BJ (cell line): Measurements from ENCODE around the gene IL31RA. TPM values are rescaled to one million over a fixed set of nuclear protein-coding genes. Genes with fewer than 3 reads are reported as not detected.

Experiments
- CTCF ChIA-PET: fragments of 350-600 bp; formaldehyde crosslinking; extraction: SDS; loops from one replicate; lab custom pipeline; 2021; ENCODE audit warnings: antibody characterized with exemption, inconsistent platforms; lab: Yijun Ruan, JAX
- POLR2A ChIA-PET: fragments of 300-600 bp; sonication (Branson Sonifier 250); formaldehyde crosslinking; extraction: SDS; loops from one replicate; lab custom pipeline; 2021; ENCODE audit warnings: antibody characterized with exemption; lab: Charles Lee
- DNase-seq: peaks from one replicate; pipeline ENCODE4 v3.0.0-alpha.2; 2011; ENCODE audit warnings: low read depth
- H3K27me3 ChIP-seq: 2 replicates; pipeline ENCODE4 v1.6.0; 2011; ENCODE audit warnings: low read length; ENCODE audit not compliant: control insufficient read depth, insufficient read depth
- H3K36me3 ChIP-seq: 2 replicates; pipeline ENCODE4 v1.5.1; 2011; ENCODE audit warnings: low read length; ENCODE audit not compliant: control insufficient read depth, insufficient read depth
- H3K4me3 ChIP-seq: 2 replicates; pipeline ENCODE4 v1.5.1; 2011; ENCODE audit warnings: low read depth, mild to moderate bottlenecking, control low read depth, low read length
- polyA plus RNA-seq: library from polyadenylated mRNA; depleted of rRNA; stranded (reverse); fragments of >200 nt; gene quantifications from 2 replicates; pipeline ENCODE4 v1.2.3, GENCODE V29; 2011
- TF ChIP-seq, protein P1 (sequence below): IDR thresholded peaks from 2 replicates; pipeline ENCODE4 v1.5.1; 2011; ENCODE audit warnings: low read depth, mild to moderate bottlenecking, control low read depth, inconsistent platforms, low read length, moderate library complexity; ENCODE audit not compliant: insufficient read depth

The IL31RA gene
- polyA plus RNA-seq, 1 experiment: not detected

DNA sequence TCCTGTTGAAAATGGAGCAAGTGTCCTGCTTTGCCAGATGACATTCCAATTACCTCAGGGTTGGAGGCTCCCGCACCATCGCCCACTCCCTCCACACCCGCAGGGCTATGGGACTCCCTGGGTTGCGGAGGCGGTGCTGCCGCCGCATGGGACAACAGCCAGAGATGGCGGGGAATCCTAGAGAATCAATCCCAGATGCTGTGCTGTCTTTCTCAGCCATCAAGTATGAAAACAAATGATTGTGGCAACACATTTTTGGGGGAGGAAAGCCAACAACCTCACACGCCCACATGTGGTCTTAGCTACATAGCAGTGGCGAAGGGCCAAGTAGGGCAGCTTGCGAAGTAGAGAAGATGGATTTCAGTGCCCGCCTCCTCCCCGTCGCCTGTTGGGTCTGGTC is 46.7 kb downstream of the IL31RA start:
- CTCF ChIA-PET: interaction anchor here (1.1 kb wide), 1 partner anchor 10 kb away, joined by 4 read pairs; no protein-coding TSS in a partner anchor
- no peaks in the 10 kb centered on the region for H3K36me3 ChIP-seq
- DNase-seq: peak; percentile 97
- no peak overlapping the region for H3K4me3 ChIP-seq
- no peaks in the 10 kb centered on the region for H3K27me3 ChIP-seq
- TF ChIP-seq, protein P1, sequence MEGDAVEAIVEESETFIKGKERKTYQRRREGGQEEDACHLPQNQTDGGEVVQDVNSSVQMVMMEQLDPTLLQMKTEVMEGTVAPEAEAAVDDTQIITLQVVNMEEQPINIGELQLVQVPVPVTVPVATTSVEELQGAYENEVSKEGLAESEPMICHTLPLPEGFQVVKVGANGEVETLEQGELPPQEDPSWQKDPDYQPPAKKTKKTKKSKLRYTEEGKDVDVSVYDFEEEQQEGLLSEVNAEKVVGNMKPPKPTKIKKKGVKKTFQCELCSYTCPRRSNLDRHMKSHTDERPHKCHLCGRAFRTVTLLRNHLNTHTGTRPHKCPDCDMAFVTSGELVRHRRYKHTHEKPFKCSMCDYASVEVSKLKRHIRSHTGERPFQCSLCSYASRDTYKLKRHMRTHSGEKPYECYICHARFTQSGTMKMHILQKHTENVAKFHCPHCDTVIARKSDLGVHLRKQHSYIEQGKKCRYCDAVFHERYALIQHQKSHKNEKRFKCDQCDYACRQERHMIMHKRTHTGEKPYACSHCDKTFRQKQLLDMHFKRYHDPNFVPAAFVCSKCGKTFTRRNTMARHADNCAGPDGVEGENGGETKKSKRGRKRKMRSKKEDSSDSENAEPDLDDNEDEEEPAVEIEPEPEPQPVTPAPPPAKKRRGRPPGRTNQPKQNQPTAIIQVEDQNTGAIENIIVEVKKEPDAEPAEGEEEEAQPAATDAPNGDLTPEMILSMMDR: no peak
- POLR2A ChIA-PET: interaction anchor here (0.6 kb wide), 2 partner anchors 23 to 219 kb away, joined by 3 to 5 read pairs; no protein-coding TSS in a partner anchor

DNA sequence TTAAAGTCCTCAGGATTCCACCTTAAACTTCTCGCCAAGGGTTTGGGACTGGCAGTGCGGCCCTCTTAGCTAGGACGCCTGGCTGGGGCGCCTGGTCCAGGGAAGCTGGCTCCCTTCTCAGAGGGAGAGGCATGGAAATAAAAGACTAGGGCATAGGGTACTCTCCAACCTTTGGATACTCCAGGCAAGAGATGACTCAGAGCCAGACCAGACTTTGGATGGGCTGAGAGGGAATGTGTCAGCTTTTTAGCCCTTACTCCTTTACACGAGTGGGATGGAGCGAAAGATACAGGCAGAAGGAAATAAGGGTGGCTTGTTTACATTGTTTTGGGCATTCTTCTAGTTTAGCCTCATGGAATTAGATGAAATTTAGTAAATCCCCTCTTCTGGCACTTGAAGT is 48.2 kb downstream of the IL31RA start:
- H3K4me3 ChIP-seq: no peak overlapping the region
- no peaks in the 10 kb centered on the region for H3K27me3 ChIP-seq
- H3K36me3 ChIP-seq: no peaks in the 10 kb centered on the region
- TF ChIP-seq, protein P1: no peak
- ChIA-PET CTCF (interaction anchor here (1.1 kb wide), 2 partner anchors 9 to 36 kb away, joined by 3 read pairs; no protein-coding TSS in a partner anchor), POLR2A (no interaction called here)
- DNase-seq: no peak

DNA sequence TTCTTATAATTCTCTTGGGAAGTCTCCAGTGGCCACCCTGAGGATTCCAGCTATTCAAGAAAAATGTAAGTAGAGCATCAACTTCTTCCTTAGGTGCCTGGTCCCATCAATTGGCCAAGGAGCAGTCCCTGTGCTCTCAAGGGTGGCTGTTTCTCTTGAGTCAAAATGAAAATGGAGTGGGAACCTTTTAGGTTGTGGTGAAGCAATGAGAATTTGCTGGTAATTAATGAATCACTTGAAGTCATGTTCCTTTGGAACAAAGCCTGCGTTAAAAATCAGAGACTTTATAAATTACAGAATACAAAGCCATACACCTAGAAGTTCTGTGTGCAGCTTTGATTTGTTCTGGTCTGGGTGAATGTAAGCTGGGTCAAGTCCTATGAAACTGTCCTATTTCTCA is 48.9 kb downstream of the IL31RA start:
- no peaks in the 10 kb centered on the region for H3K36me3 ChIP-seq
- POLR2A ChIA-PET: no interaction called here
- no peak for DNase-seq
- CTCF ChIA-PET: no interaction called here
- TF ChIP-seq, protein P1: no peak
- H3K4me3 ChIP-seq: no peak overlapping the region
- H3K27me3 ChIP-seq: no peaks in the 10 kb centered on the region

- DNase-seq: no peak
- H3K36me3 ChIP-seq: no peaks in the 10 kb centered on the region
- CTCF ChIA-PET: interaction anchor here (0.8 kb wide), 1 partner anchor 43 kb away, joined by 3 read pairs; no protein-coding TSS in a partner anchor
Measured at GRCh38 chr5:55900776-55901175, 49.6 kb downstream of the IL31RA start.

GRCh38 chr5:55902696-55903095 is 51.5 kb downstream of the IL31RA start:
- H3K4me3 ChIP-seq: no peak overlapping the region
- no peaks in the 10 kb centered on the region for H3K36me3 ChIP-seq
- ChIA-PET CTCF (no interaction called here), POLR2A (no interaction called here)
- TF ChIP-seq, protein P1: no peak
- peaks cover 3% of the 10 kb centered on the region; the same call in 1 of the 2 replicates for H3K27me3 ChIP-seq
- DNase-seq: no peak

More at GRCh38 chr5:55900776-55901175, 49.6 kb downstream of the IL31RA start:
- H3K4me3 ChIP-seq: no peak overlapping the region
- H3K27me3 ChIP-seq: no peaks in the 10 kb centered on the region
- POLR2A ChIA-PET: no interaction called here
- TF ChIP-seq, protein P1: no peak
